ENCODE results near the gene CNTNAP5. TPM values are rescaled to one million over a fixed set of nuclear protein-coding genes. Genes with fewer than 3 reads are reported as not detected.
A peak's percentile ranks its signal among the peaks of the same experiment; 100 is the strongest.

The CNTNAP5 gene
- total and polyA plus RNA-seq, 5 donors from 2014 or later, result not detected

DNA sequence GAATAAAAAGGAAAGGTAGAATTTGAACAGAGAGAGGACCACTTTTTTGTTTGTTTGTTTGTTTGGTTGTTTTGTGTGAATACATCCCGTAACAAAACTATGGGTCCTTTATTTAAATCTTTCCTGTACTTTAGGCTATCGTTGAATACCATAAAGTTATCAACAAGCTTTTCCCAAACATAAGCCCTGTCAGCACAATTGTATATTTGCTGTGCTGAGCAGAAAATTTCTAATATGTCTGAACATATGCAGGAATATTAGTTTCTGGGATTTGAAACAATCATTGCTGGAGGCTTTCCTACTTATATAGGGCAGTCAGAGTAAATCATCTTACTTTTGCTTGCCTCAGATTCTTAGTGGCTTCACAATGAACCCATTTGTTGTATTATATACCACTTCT, 536.4 kb downstream of the CNTNAP5 start:
- H3K36me3 ChIP-seq (ENCODE audit: control insufficient read depth, insufficient read depth, low read length), result no peaks in the 10 kb centered on the region
- Mint-ChIP-seq H3K4me3 (no peak overlapping the region), H3K27me3 (no peaks in the 10 kb centered on the region), H3K4me1 (no peaks in the 10 kb centered on the region), H3K36me3 (no peaks in the 10 kb centered on the region), H3K27ac (no peak overlapping the region), H3K9me3 (peaks cover 0 to 28% (median 7%) of the 10 kb centered on the region in 7 donors)
- no peak overlapping the region for H3K27ac ChIP-seq (ENCODE audit: insufficient read depth, low read length, poor library complexity, severe bottlenecking)
- H3K9me3 ChIP-seq (ENCODE audit: control insufficient read depth in 2 of 2, low read length in 2 of 2), result peaks cover 0 to 3% of the 10 kb centered on the region in 2 experiments
- ATAC-seq (ENCODE audit: low read depth in 2 of 2) (no peak), DNase-seq (no peak)
- H3K4me1 ChIP-seq (ENCODE audit: control insufficient read depth, insufficient read depth, low read length, poor library complexity, severe bottlenecking), result no peaks in the 10 kb centered on the region
- no peak overlapping the region for H3K4me3 ChIP-seq (ENCODE audit: low read depth, low read length)
- no peaks in the 10 kb centered on the region for H3K27me3 ChIP-seq (ENCODE audit: control insufficient read depth, insufficient read depth, low read length)

DNA sequence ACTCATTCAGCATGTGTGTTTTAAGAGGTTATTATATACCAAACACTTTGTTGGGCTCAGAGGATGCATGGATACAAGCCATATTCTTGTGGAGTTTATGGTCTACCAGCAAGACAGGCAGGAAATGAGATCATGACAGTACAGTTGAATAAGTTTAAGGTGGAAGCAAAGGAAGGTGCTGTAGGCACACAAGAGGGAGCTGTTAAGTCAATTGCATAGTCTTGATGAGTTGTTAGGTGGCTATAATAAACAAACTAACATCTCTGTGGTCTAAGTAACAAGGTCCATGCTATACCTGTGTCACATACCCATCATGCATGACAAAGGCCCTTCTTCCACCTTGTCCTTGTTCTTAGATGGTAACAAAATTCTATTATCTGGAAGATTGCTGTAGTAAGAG, 538.3 kb downstream of the CNTNAP5 start:
- H3K4me1 Mint-ChIP-seq, result no peaks in the 10 kb centered on the region
- peaks cover 0 to 18% (median 8%) of the 10 kb centered on the region in 7 donors for H3K9me3 Mint-ChIP-seq
- Histone ChIP-seq H3K27ac (ENCODE audit: insufficient read depth, low read length, poor library complexity, severe bottlenecking) (no peak overlapping the region), H3K4me3 (ENCODE audit: low read depth, low read length) (no peak overlapping the region), H3K9me3 (ENCODE audit: control insufficient read depth in 2 of 2, low read length in 2 of 2) (peaks cover 0 to 3% of the 10 kb centered on the region in 2 experiments), H3K36me3 (ENCODE audit: control insufficient read depth, insufficient read depth, low read length) (no peaks in the 10 kb centered on the region), H3K4me1 (ENCODE audit: control insufficient read depth, insufficient read depth, low read length, poor library complexity, severe bottlenecking) (no peaks in the 10 kb centered on the region), H3K27me3 (ENCODE audit: control insufficient read depth, insufficient read depth, low read length) (no peaks in the 10 kb centered on the region)
- DNase-seq (no peak), ATAC-seq (ENCODE audit: low read depth in 2 of 2) (no peak)
- H3K4me3 Mint-ChIP-seq, result no peak overlapping the region
- peak overlapping the region in 1 of 3 donors; percentile 40 for H3K27ac Mint-ChIP-seq
- H3K36me3 Mint-ChIP-seq, result no peaks in the 10 kb centered on the region
- no peaks in the 10 kb centered on the region for H3K27me3 Mint-ChIP-seq

DNA sequence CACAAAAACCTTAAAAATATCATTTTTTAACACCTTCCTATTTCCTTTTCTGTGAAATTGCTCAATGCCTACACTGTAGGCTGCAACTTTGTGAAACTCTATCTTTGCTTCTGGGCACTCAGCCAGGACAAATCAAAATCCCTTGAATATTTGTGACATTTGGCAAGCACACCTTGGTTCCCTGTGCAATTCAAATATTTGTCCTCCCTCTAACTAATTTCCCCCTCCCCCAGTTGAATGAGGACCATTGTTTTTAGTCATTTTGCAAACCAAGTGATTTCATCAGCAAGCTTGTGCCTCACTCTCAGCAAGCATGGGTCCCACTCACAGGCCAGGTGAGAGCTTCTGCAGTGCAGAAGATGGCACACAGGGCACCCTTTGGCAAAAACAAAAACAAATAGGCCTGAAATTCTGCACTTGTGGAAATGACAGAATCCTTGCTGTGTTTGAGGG, 541.5 kb downstream of the CNTNAP5 start:
- Histone ChIP-seq H3K4me1 (ENCODE audit: control insufficient read depth, insufficient read depth, low read length, poor library complexity, severe bottlenecking) (no peaks in the 10 kb centered on the region), H3K9me3 (ENCODE audit: control insufficient read depth in 2 of 2, low read length in 2 of 2) (peaks cover 0 to 6% of the 10 kb centered on the region in 2 experiments), H3K36me3 (ENCODE audit: control insufficient read depth, insufficient read depth, low read length) (no peaks in the 10 kb centered on the region), H3K27me3 (ENCODE audit: control insufficient read depth, insufficient read depth, low read length) (no peaks in the 10 kb centered on the region), H3K27ac (ENCODE audit: insufficient read depth, low read length, poor library complexity, severe bottlenecking) (no peak overlapping the region), H3K4me3 (ENCODE audit: low read depth, low read length) (no peak overlapping the region)
- Mint-ChIP-seq H3K27me3 (no peaks in the 10 kb centered on the region), H3K4me1 (no peaks in the 10 kb centered on the region), H3K9me3 (peaks cover 1 to 19% (median 8%) of the 10 kb centered on the region in 7 donors), H3K27ac (no peak overlapping the region), H3K36me3 (no peaks in the 10 kb centered on the region), H3K4me3 (no peak overlapping the region)
- no peak for ATAC-seq (ENCODE audit: low read depth in 2 of 2)
- DNase-seq, result no peak

DNA sequence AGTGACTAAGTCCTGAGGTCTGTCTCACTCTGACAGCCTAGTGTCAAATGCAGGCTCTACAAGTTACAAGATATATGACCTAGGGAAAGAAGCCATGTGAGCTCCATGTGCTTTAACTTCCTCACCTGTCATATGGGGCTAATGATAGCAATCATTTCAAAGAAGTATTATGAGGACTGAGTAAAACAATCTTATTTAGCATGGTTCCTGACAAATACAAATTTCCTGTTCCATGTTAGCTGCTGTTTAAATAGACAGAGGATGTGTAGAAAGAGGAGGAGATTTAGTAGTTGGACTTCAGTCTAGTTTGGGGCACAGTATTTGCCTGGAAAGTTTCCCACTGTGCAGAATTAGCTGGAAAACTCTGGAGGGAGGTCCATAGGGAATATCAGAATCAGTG, 545.8 kb downstream of the CNTNAP5 start:
- Mint-ChIP-seq H3K27ac (no peak overlapping the region), H3K27me3 (no peaks in the 10 kb centered on the region), H3K36me3 (no peaks in the 10 kb centered on the region), H3K9me3 (peaks cover 3 to 13% (median 5%) of the 10 kb centered on the region in 7 donors), H3K4me3 (no peak overlapping the region), H3K4me1 (no peaks in the 10 kb centered on the region)
- DNase-seq, result no peak
- no peaks in the 10 kb centered on the region for H3K4me1 ChIP-seq (ENCODE audit: control insufficient read depth, insufficient read depth, low read length, poor library complexity, severe bottlenecking)
- H3K9me3 ChIP-seq (ENCODE audit: control insufficient read depth in 2 of 2, low read length in 2 of 2), result peaks cover 0 to 6% of the 10 kb centered on the region in 2 experiments
- ATAC-seq (ENCODE audit: low read depth in 2 of 2), result no peak
- H3K27me3 ChIP-seq (ENCODE audit: control insufficient read depth, insufficient read depth, low read length), result no peaks in the 10 kb centered on the region
- no peak overlapping the region for H3K4me3 ChIP-seq (ENCODE audit: low read depth, low read length)
- no peaks in the 10 kb centered on the region for H3K36me3 ChIP-seq (ENCODE audit: control insufficient read depth, insufficient read depth, low read length)
- H3K27ac ChIP-seq (ENCODE audit: insufficient read depth, low read length, poor library complexity, severe bottlenecking), result no peak overlapping the region

DNA sequence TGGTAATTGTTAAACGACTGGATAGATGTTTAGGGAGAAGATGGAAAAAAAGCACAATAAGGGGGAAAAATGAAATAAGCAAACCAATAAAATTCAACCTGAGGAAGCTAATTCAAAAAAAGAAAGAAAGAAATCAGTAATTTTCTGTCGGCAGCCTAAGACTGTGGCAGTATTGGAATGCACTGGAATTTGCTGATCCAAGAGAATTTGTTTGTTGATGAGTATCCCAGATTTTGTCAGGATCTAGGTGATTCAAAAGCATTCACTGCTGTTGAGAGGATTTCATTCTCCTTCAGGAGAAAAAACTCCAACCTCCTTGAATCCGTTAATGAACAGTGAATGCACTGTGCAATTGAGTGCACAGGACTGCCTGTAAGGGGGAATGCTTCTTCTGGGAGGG, 546.7 kb downstream of the CNTNAP5 start:
- Histone ChIP-seq H3K4me1 (ENCODE audit: control insufficient read depth, insufficient read depth, low read length, poor library complexity, severe bottlenecking) (no peaks in the 10 kb centered on the region), H3K27ac (ENCODE audit: insufficient read depth, low read length, poor library complexity, severe bottlenecking) (no peak overlapping the region), H3K4me3 (ENCODE audit: low read depth, low read length) (no peak overlapping the region), H3K36me3 (ENCODE audit: control insufficient read depth, insufficient read depth, low read length) (no peaks in the 10 kb centered on the region), H3K27me3 (ENCODE audit: control insufficient read depth, insufficient read depth, low read length) (no peaks in the 10 kb centered on the region), H3K9me3 (ENCODE audit: control insufficient read depth in 2 of 2, low read length in 2 of 2) (peaks cover 0 to 3% of the 10 kb centered on the region in 2 experiments)
- no peaks in the 10 kb centered on the region for H3K27me3 Mint-ChIP-seq
- H3K4me3 Mint-ChIP-seq, result no peak overlapping the region
- ATAC-seq (ENCODE audit: low read depth in 2 of 2) (no peak), DNase-seq (no peak)
- no peaks in the 10 kb centered on the region for H3K4me1 Mint-ChIP-seq
- no peaks in the 10 kb centered on the region for H3K36me3 Mint-ChIP-seq
- no peak overlapping the region for H3K27ac Mint-ChIP-seq
- peaks cover 2 to 10% (median 5%) of the 10 kb centered on the region in 7 donors for H3K9me3 Mint-ChIP-seq

DNA sequence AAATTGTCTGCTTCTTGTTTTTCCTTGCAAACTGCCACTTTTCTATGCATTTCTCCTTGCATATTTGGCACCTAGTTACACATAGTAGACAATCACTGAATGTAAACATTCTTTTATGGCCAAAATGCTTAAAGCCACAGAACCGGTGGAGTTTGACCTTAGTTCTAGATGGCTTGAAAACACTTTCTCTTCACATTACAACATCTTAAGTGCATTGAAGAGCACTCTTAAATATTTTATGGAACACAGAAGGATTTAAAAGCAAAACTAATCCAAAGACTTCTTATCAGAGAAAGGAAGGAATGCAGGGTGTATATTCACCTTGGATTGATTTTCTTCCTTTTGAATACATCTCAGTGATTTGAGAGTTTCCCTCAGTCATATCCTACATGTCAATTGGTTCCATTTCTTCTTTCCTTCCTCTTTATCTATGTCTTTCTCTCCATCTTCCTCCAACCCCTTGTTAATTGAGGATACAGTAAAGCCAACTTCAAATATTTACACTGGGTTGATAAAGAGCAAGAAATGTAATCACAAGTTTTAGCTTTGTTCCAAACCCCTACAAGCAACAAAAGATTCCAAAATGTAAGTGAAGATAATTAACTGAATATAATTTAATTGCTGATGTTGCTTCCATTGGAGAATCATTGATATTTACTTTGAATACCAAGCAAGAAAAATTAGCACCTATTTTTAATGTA, 548.0 kb downstream of the CNTNAP5 start:
- H3K27me3 ChIP-seq (ENCODE audit: control insufficient read depth, insufficient read depth, low read length), result no peaks in the 10 kb centered on the region
- Mint-ChIP-seq H3K9me3 (peaks cover 4 to 10% (median 8%) of the 10 kb centered on the region in 7 donors), H3K4me3 (no peak overlapping the region), H3K36me3 (no peaks in the 10 kb centered on the region), H3K27ac (no peak overlapping the region), H3K4me1 (no peaks in the 10 kb centered on the region), H3K27me3 (no peaks in the 10 kb centered on the region)
- H3K36me3 ChIP-seq (ENCODE audit: control insufficient read depth, insufficient read depth, low read length), result no peaks in the 10 kb centered on the region
- no peak overlapping the region for H3K27ac ChIP-seq (ENCODE audit: insufficient read depth, low read length, poor library complexity, severe bottlenecking)
- H3K4me1 ChIP-seq (ENCODE audit: control insufficient read depth, insufficient read depth, low read length, poor library complexity, severe bottlenecking), result no peaks in the 10 kb centered on the region
- DNase-seq (no peak), ATAC-seq (ENCODE audit: low read depth in 2 of 2) (no peak)
- H3K9me3 ChIP-seq (ENCODE audit: control insufficient read depth in 2 of 2, low read length in 2 of 2), result peaks cover 0 to 3% of the 10 kb centered on the region in 2 experiments
- no peak overlapping the region for H3K4me3 ChIP-seq (ENCODE audit: low read depth, low read length)

DNA sequence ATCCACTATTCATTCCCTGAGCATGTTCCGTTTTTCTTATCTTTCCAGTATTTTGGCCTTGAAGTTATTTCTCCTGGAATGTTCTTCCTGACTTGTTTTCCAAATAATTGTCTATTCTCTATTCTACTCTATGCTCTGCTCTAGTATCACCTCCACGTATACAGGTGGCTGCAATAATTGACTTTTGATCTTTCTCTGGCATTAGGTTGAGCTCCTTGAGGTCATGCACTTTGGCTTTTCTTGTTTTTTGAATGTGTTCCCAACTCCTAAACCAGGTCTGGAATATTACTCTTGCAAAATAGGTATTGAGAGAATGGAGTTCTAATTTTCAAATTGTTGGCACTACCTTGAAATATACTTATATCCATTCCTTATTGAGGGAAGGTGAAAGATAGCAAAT, 550.4 kb downstream of the CNTNAP5 start:
- no peaks in the 10 kb centered on the region for H3K36me3 ChIP-seq (ENCODE audit: control insufficient read depth, insufficient read depth, low read length)
- Mint-ChIP-seq H3K36me3 (no peaks in the 10 kb centered on the region), H3K27ac (no peak overlapping the region), H3K4me1 (no peaks in the 10 kb centered on the region), H3K4me3 (no peak overlapping the region), H3K9me3 (peaks cover 3 to 15% (median 8%) of the 10 kb centered on the region in 7 donors), H3K27me3 (no peaks in the 10 kb centered on the region)
- no peak overlapping the region for H3K27ac ChIP-seq (ENCODE audit: insufficient read depth, low read length, poor library complexity, severe bottlenecking)
- no peak overlapping the region for H3K4me3 ChIP-seq (ENCODE audit: low read depth, low read length)
- no peaks in the 10 kb centered on the region for H3K4me1 ChIP-seq (ENCODE audit: control insufficient read depth, insufficient read depth, low read length, poor library complexity, severe bottlenecking)
- H3K27me3 ChIP-seq (ENCODE audit: control insufficient read depth, insufficient read depth, low read length), result no peaks in the 10 kb centered on the region
- DNase-seq (no peak), ATAC-seq (ENCODE audit: low read depth in 2 of 2) (no peak)
- H3K9me3 ChIP-seq (ENCODE audit: control insufficient read depth in 2 of 2, low read length in 2 of 2), result peaks cover 0 to 2% of the 10 kb centered on the region in 2 experiments

DNA sequence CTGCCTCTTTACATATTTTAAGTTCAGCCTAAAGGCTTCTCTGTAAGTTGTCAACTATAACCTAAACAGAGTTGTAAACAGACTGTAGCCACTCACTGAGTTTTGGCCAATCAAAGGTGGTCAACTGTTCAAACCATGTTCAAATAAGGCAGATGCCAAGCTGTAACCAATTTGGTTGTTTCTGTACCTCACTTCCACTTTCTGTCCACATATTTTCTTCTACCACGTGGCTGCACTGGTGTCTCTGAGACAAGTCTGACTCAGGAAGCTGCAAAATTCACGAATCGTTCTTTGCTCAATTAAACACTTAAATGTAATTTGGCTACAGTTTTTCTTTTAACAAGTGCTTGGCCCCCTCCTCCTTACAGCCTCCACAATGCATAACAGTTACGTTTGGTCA, 555.2 kb downstream of the CNTNAP5 start:
- ATAC-seq (ENCODE audit: low read depth in 2 of 2), result no peak
- Histone ChIP-seq H3K4me1 (ENCODE audit: control insufficient read depth, insufficient read depth, low read length, poor library complexity, severe bottlenecking) (no peaks in the 10 kb centered on the region), H3K27ac (ENCODE audit: insufficient read depth, low read length, poor library complexity, severe bottlenecking) (no peak overlapping the region), H3K4me3 (ENCODE audit: low read depth, low read length) (no peak overlapping the region), H3K36me3 (ENCODE audit: control insufficient read depth, insufficient read depth, low read length) (no peaks in the 10 kb centered on the region), H3K27me3 (ENCODE audit: control insufficient read depth, insufficient read depth, low read length) (no peaks in the 10 kb centered on the region), H3K9me3 (ENCODE audit: control insufficient read depth in 2 of 2, low read length in 2 of 2) (peaks cover 0 to 4% of the 10 kb centered on the region in 2 experiments)
- H3K4me1 Mint-ChIP-seq, result peaks cover 0 to 4% (median 0%) of the 10 kb centered on the region in 4 donors
- H3K27ac Mint-ChIP-seq, result no peak overlapping the region
- H3K9me3 Mint-ChIP-seq, result peaks cover 3 to 27% (median 6%) of the 10 kb centered on the region in 7 donors
- H3K4me3 Mint-ChIP-seq, result no peak overlapping the region
- DNase-seq, result no peak
- H3K36me3 Mint-ChIP-seq, result no peaks in the 10 kb centered on the region
- H3K27me3 Mint-ChIP-seq, result no peaks in the 10 kb centered on the region

Measured in CD4-positive, CD25-positive, alpha-beta regulatory T cell (primary cell).